ENCODE results near the gene RNF4. TPM values are rescaled to one million over a fixed set of nuclear protein-coding genes. Genes with fewer than 3 reads are reported as not detected.

Gene RNF4
- total and polyA plus RNA-seq, 10 of the 15 experiments (the other 5 are each of a cell fraction or from before 2014, with no cell fraction given) = 34.9 to 145 (median 76.1) TPM

- TF ChIP-seq HSF1 (IDR thresholded peaks at IDR 0.05; ENCODE audit: low read depth, low read length) = no peak
- TF ChIP-seq, protein P1, sequence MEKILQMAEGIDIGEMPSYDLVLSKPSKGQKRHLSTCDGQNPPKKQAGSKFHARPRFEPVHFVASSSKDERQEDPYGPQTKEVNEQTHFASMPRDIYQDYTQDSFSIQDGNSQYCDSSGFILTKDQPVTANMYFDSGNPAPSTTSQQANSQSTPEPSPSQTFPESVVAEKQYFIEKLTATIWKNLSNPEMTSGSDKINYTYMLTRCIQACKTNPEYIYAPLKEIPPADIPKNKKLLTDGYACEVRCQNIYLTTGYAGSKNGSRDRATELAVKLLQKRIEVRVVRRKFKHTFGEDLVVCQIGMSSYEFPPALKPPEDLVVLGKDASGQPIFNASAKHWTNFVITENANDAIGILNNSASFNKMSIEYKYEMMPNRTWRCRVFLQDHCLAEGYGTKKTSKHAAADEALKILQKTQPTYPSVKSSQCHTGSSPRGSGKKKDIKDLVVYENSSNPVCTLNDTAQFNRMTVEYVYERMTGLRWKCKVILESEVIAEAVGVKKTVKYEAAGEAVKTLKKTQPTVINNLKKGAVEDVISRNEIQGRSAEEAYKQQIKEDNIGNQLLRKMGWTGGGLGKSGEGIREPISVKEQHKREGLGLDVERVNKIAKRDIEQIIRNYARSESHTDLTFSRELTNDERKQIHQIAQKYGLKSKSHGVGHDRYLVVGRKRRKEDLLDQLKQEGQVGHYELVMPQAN (conservative IDR thresholded peaks at IDR 0.05) = no peak
- no peak for TF ChIP-seq EED (IDR thresholded peaks at IDR 0.05; ENCODE audit: low read depth)
- TF ChIP-seq ZBTB40 (IDR thresholded peaks at IDR 0.05; ENCODE audit: borderline replicate concordance) = no peak
- TF ChIP-seq MTA3 (IDR thresholded peaks at IDR 0.05; ENCODE audit: borderline replicate concordance, low read length) = no peak
- no peak for TF ChIP-seq PAX8 (IDR thresholded peaks at IDR 0.05)
These were observed 66.0 kb downstream of the RNF4 start (continued) for GRCh38 chr4:2534904-2535375.

Data from GM12878 (cell line).